GM18909 (cell line): ENCODE measurements around the gene SNX12.

Source experiments
- ATAC-seq: cut with Tn5 transposase; IDR thresholded peaks from one replicate; pipeline ENCODE4 v1.9.1; 2021; ENCODE audit warnings: mild to moderate bottlenecking; ENCODE audit not compliant: unreplicated experiment, poor library complexity

Gene SNX12

GRCh38 chrX:71068044-71068918, at the start of gene SNX12:
TSS of gene SNX12 (minus strand) at chrX:71068334. CDS start at chrX:71068306, 28 bp downstream.
- peak; percentile 94 for ATAC-seq

GRCh38 chrX:71117358-71117757, 49.2 kb upstream of the SNX12 start:
- ATAC-seq, result no peak

- peak; percentile 21 for ATAC-seq
These were observed 43.8 kb upstream of the SNX12 start for GRCh38 chrX:71111921-71112431.

GRCh38 chrX:71111141-71111843, 43.2 kb upstream of the SNX12 start, which contains the start of gene IL2RG:
TSS of gene IL2RG (minus strand) at chrX:71111577. CDS start at chrX:71111539, 38 bp downstream.
- peak; percentile 88 for ATAC-seq

GRCh38 chrX:71109051-71109450, 40.9 kb upstream of the SNX12 start:
- ATAC-seq, result no peak

GRCh38 chrX:71107762-71108360, 39.7 kb upstream of the SNX12 start:
- ATAC-seq, result no peak

- ATAC-seq, result no peak
These were observed 39.1 kb upstream of the SNX12 start for GRCh38 chrX:71107245-71107644.

- no peak for ATAC-seq
These were observed 38.3 kb upstream of the SNX12 start, which contains the start of gene CXorf65 for GRCh38 chrX:71106427-71106826. TSS of gene CXorf65 (minus strand) at chrX:71106740. CDS start at chrX:71106556, 184 bp downstream.

- no peak for ATAC-seq
These were observed 37.5 kb upstream of the SNX12 start for GRCh38 chrX:71105628-71106027.

- ATAC-seq, result peak; percentile 45
These were observed 35.2 kb upstream of the SNX12 start for GRCh38 chrX:71103110-71103983.

GRCh38 chrX:71102292-71102691, 34.2 kb upstream of the SNX12 start:
- ATAC-seq, result no peak

GRCh38 chrX:71100581-71101505, 32.7 kb upstream of the SNX12 start:
- ATAC-seq, result no peak

GRCh38 chrX:71099736-71100135, 31.6 kb upstream of the SNX12 start:
- no peak for ATAC-seq

- ATAC-seq, result no peak
These were observed 30.9 kb upstream of the SNX12 start for GRCh38 chrX:71098951-71099506.

- ATAC-seq, result peak; percentile 52
These were observed 30.2 kb upstream of the SNX12 start for GRCh38 chrX:71098302-71098701.

- no peak for ATAC-seq
These were observed 28.6 kb upstream of the SNX12 start for GRCh38 chrX:71096760-71097032.

GRCh38 chrX:71095981-71096759, 28.0 kb upstream of the SNX12 start:
- no peak for ATAC-seq

- ATAC-seq, result peak; percentile 83
These were observed 27.4 kb upstream of the SNX12 start, which contains the start of gene FOXO4 for GRCh38 chrX:71095555-71095980. TSS of gene FOXO4 (plus strand) at chrX:71095851. CDS start at chrX:71096529, 678 bp downstream.
